GM12878 (cell line): ENCODE data around the gene STAC2. TPM values are rescaled to one million over a fixed set of nuclear protein-coding genes. Genes with fewer than 3 reads are reported as not detected.

ENCODE experiments used
- ATAC-seq: fragments of 200-7000 bp; cut with Tn5 transposase; 3 replicates; pipeline ENCODE4 v1.9.1; 2020; ENCODE audit warnings: mild to moderate bottlenecking, moderate library complexity
- BruUV-seq: library from RNA; stranded (reverse); fragments of 400-500 nt; replicated peaks from 2 replicates; lab custom pipeline; 2021; lab: Mats Ljungman, UMichigan
- CTCF ChIA-PET: fragments of 300-600 bp; sonication (Branson Sonifier 250); formaldehyde crosslinking; extraction: SDS; loops from one replicate; lab custom pipeline; 2021; ENCODE audit warnings: inconsistent platforms; lab: Yijun Ruan, JAX
- POLR2A ChIA-PET: fragments of 350-600 bp; formaldehyde crosslinking; extraction: SDS; loops from one replicate; lab custom pipeline; 2021; ENCODE audit warnings: inconsistent platforms; lab: Charles Lee
- RAD21 ChIA-PET: fragments of 300-600 bp; sonication (Branson Sonifier 250); formaldehyde crosslinking; loops from one replicate; lab custom pipeline; 2023; ENCODE audit warnings: antibody characterized with exemption; ENCODE audit not compliant: unreplicated experiment; lab: Charles Lee
- SMC1A ChIA-PET: fragments of 300-600 bp; sonication (Branson Sonifier 250); formaldehyde crosslinking; loops from one replicate; lab custom pipeline; 2023; ENCODE audit not compliant: unreplicated experiment, uncharacterized antibody; lab: Charles Lee
- DNase-seq: peaks from one replicate; pipeline ENCODE4 v3.0.0-alpha.2; 2011; ENCODE audit warnings: low read depth, low spot score
- FAIRE-seq: peaks from 3 replicates; lab custom pipeline; 2011; peaks lifted over from hg19 to GRCh38; lab: Jason Lieb, UNC
- H2AFZ ChIP-seq: 2 replicates; pipeline ENCODE4 v1.6.0; 2011; ENCODE audit warnings: low read depth, low read length, control low read depth; ENCODE audit not compliant: control insufficient read depth
- H3K27ac ChIP-seq: 2 replicates; pipeline ENCODE4 v1.5.1; 2011; ENCODE audit warnings: control low read depth; ENCODE audit not compliant: control insufficient read depth, insufficient read depth
- H3K27me3 ChIP-seq, 2 experiments: replicated peaks in 1 of 2; 2 replicates each; pipeline versions ENCODE4 v1.6.0 to v1.6.1; 2011; ENCODE audit warnings: low read length in 1 of 2; ENCODE audit not compliant: control insufficient read depth in 2 of 2, insufficient read depth in 2 of 2
- H3K36me3 ChIP-seq, 2 experiments: 2 replicates each; pipeline ENCODE4 v1.5.1; 2011; ENCODE audit warnings: low read length in 1 of 2; ENCODE audit not compliant: control insufficient read depth in 2 of 2, insufficient read depth in 2 of 2
- H3K4me1 ChIP-seq: 2 replicates; pipeline ENCODE4 v1.6.1; 2011; ENCODE audit warnings: mild to moderate bottlenecking, low read length, moderate library complexity, mixed read lengths; ENCODE audit not compliant: control insufficient read depth, insufficient read depth
- H3K4me2 ChIP-seq: 2 replicates; pipeline ENCODE4 v1.6.0; 2011; ENCODE audit warnings: control low read depth; ENCODE audit not compliant: control insufficient read depth, insufficient read depth
- H3K4me3 ChIP-seq: fragments of 200-600 bp; sonication (generic); 2 replicates; pipeline ENCODE4 v1.5.1; 2016
- H3K79me2 ChIP-seq: 2 replicates; pipeline ENCODE4 v1.6.0; 2011; ENCODE audit warnings: low read length; ENCODE audit not compliant: control insufficient read depth, insufficient read depth
- H3K9ac ChIP-seq: 2 replicates; pipeline ENCODE4 v1.8.0; 2011; ENCODE audit warnings: low read length, control low read depth, mixed read lengths; ENCODE audit not compliant: control insufficient read depth, insufficient read depth
- H3K9me3 ChIP-seq: replicated peaks from 3 replicates; pipeline ENCODE4 v1.5.1; 2011; ENCODE audit warnings: mild to moderate bottlenecking, low read length; ENCODE audit not compliant: control insufficient read depth, insufficient read depth
- H4K20me1 ChIP-seq: 2 replicates; pipeline ENCODE4 v1.6.0; 2011; ENCODE audit not compliant: control insufficient read depth, insufficient read depth
- CHD1 ChIP-seq: IDR thresholded peaks from 2 replicates; pipeline ENCODE4 v1.6.1; 2012; ENCODE audit warnings: low read depth, low read length, improper control_type of control experiment
- EED ChIP-seq: sonication (generic); IDR thresholded peaks from 2 replicates; pipeline ENCODE4 v1.6.1; 2016; ENCODE audit warnings: antibody characterized with exemption, low read depth
- FOXM1 ChIP-seq: IDR thresholded peaks from 2 replicates; pipeline ENCODE4 v1.6.1; 2012; ENCODE audit warnings: low read depth, mild to moderate bottlenecking, inconsistent platforms, low read length, moderate library complexity
- GATAD2B ChIP-seq: fragments of 450-650 bp; conservative IDR thresholded peaks from 2 replicates; pipeline ENCODE4 v1.6.1; 2017; ENCODE audit warnings: low read depth, mild to moderate bottlenecking, moderate library complexity
- HDAC2 ChIP-seq: fragments of 200-600 bp; sonication (generic); IDR thresholded peaks from 2 replicates; pipeline ENCODE4 v1.6.1; 2017
- IKZF2 ChIP-seq, 2 experiments: fragments of 450-650 bp; IDR thresholded peaks; 2 replicates each; pipeline ENCODE4 v1.6.1; 2017; ENCODE audit warnings: mild to moderate bottlenecking in 2 of 2, moderate library complexity in 2 of 2
- NFIC ChIP-seq: IDR thresholded peaks from 2 replicates; pipeline ENCODE4 v1.6.1; 2012; ENCODE audit warnings: low read depth, mild to moderate bottlenecking, inconsistent platforms, low read length, moderate library complexity
- NFXL1 ChIP-seq: fragments of 450-650 bp; IDR thresholded peaks from 2 replicates; pipeline ENCODE4 v1.6.1; 2017; ENCODE audit warnings: antibody characterized with exemption, mild to moderate bottlenecking, borderline replicate concordance
- STAT3 ChIP-seq: IDR thresholded peaks from 2 replicates; pipeline ENCODE4 v1.6.1; 2011; ENCODE audit warnings: low read depth, low read length, improper control_type of control experiment
- TARDBP ChIP-seq: IDR thresholded peaks from 2 replicates; pipeline ENCODE4 v1.6.1; 2016; ENCODE audit warnings: borderline replicate concordance
- WRNIP1 ChIP-seq: IDR thresholded peaks from 2 replicates; pipeline ENCODE4 v1.6.1; 2011; ENCODE audit warnings: low read depth, low read length, improper control_type of control experiment, borderline replicate concordance
- ZNF274 ChIP-seq: IDR thresholded peaks from one replicate; pipeline ENCODE4 v1.8.0; 2011; ENCODE audit not compliant: insufficient read length, insufficient read depth
- WGBS: methylation state at CpG from one replicate; pipeline ENCODE4 v1.1.6; 2016; ENCODE audit warnings: low lambda C conversion rate; ENCODE audit not compliant: insufficient replicate concordance, insufficient coverage; ENCODE audit errors: missing lambda C conversion rate; 5-methylcytosine and 5-hydroxymethylcytosine counted together
- in situ Hi-C: fragments of 300-500 bp; cut with MboI; formaldehyde crosslinking; loops from 9 replicates; pipeline ENCODE4 v1.14.3; 2018; ENCODE audit warnings: mixed read lengths
- intact Hi-C: fragments of 100-400 bp; cut with micrococcal nuclease; formaldehyde crosslinking; loops from one replicate; pipeline ENCODE4 v1.14.2; 2022; ENCODE audit not compliant: unreplicated experiment
- polyA plus RNA-seq, 11 experiments: library from polyadenylated mRNA; depleted of rRNA in 4 of 11; unstranded in 6 of 11; stranded (reverse) in 5 of 11; fragments of >200 nt; fragmentation: Nextera tagmentation in 4 of 11; fragmentation: Illumina TruSeq in 1 of 11; extraction: Ambion mirVana in 4 of 11; extraction: Trizol in 1 of 11; gene quantifications; 1 replicate in 1 of 11; 2 replicates in 10 of 11; pipeline versions ENCODE4 v1.2.1 to v1.2.3, GENCODE V29; 2011 to 2016; ENCODE audit warnings: inconsistent platforms in 2 of 11, missing spikeins in 2 of 11, low read depth in 1 of 11
- total RNA-seq, 4 experiments: library from RNA; depleted of rRNA in 3 of 4; stranded (reverse); fragments of >200 nt in 3 of 4; fragmentation: Illumina TruSeq in 1 of 4; extraction: Trizol in 1 of 4; gene quantifications; 2 replicates each; pipeline versions ENCODE4 v1.2.1 to v1.2.3, GENCODE V29; 2013 to 2021
- TF ChIP-seq, protein P1 (sequence below): fragments of 450-650 bp; IDR thresholded peaks from 2 replicates; pipeline ENCODE4 v1.6.1; 2017; ENCODE audit warnings: antibody characterized with exemption, mild to moderate bottlenecking, moderate library complexity
- TF ChIP-seq, protein P2 (sequence below): IDR thresholded peaks from 2 replicates; pipeline ENCODE4 v1.6.1; 2011; ENCODE audit warnings: low read depth, mild to moderate bottlenecking, low read length, moderate library complexity, borderline replicate concordance; ENCODE audit errors: extremely low read depth

STAC2 gene
- total and polyA plus RNA-seq, 10 of the 15 experiments (the other 5 are each of a cell fraction or from before 2014, with no cell fraction given), result 0.04 TPM; not detected in 9

DNA sequence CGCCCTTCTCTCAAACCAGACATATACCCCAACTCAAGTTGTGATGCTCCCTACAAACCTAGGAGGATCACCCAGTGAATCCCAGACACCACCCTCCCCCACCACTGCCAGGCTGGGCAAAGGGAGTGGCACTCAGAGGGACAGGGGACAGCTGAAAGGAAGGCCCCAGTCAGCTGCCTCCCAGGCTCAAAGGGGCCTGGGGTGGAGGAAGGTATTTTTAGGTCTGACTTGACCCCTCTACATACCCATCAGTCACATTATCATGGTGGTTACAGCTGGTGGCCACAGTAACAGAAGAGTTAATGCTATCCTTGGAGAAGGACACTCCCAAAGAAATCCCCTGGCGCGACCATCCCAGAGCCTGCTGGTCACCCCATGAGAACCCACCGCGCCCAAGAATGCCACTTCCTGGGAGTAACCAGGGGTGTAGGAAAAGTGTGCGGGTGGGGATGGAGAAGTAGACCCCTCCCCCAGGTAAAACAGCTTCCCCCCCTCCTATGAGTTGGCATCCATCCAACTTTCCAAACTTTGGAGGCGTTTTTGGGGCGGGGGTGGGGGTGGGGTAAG, 29.4 kb downstream of the STAC2 start:
- RAD21 ChIA-PET, result interaction anchor here (1.1 to 1.4 kb wide), 4 partner anchors 10 to 48 kb away, joined by 3 to 6 read pairs (median 5); no protein-coding TSS in a partner anchor
- in situ Hi-C loops, result no loop called here
- no peak for DNase-seq
- peaks cover 1 to 4% of the 10 kb centered on the region in 2 experiments; a peak in 2 of 4 replicates for H3K36me3 ChIP-seq
- CTCF ChIA-PET, result interaction anchor here (1.5 to 2.5 kb wide), 7 partner anchors 10 to 48 kb away, joined by 5 to 20 read pairs (median 8); no protein-coding TSS in a partner anchor
- H3K27me3 ChIP-seq, result no peaks in the 10 kb centered on the region
- H3K79me2 ChIP-seq, result peaks cover 22% of the 10 kb centered on the region
- no peak for FAIRE-seq
- peaks cover 14% of the 10 kb centered on the region for H3K4me1 ChIP-seq
- H2AFZ ChIP-seq, result no peak overlapping the region
- intact Hi-C loops, result no loop called here
- H4K20me1 ChIP-seq, result no peaks in the 10 kb centered on the region
- peak overlapping the region; percentile 98 for H3K4me3 ChIP-seq
- SMC1A ChIA-PET, result interaction anchor here (0.7 to 1.3 kb wide), 6 partner anchors 10 to 213 kb away, joined by 3 to 6 read pairs (median 3); no protein-coding TSS in a partner anchor
- TF ChIP-seq GATAD2B (no peak), IKZF2 (IDR thresholded peaks at IDR 0.05) (no peak), NFXL1 (no peak), FOXM1 (no peak), NFIC (no peak), EED (no peak), TARDBP (no peak), HDAC2 (no peak), ZNF274 (no peak), WRNIP1 (no peak), STAT3 (no peak), CHD1 (no peak)
- TF ChIP-seq, protein P1, sequence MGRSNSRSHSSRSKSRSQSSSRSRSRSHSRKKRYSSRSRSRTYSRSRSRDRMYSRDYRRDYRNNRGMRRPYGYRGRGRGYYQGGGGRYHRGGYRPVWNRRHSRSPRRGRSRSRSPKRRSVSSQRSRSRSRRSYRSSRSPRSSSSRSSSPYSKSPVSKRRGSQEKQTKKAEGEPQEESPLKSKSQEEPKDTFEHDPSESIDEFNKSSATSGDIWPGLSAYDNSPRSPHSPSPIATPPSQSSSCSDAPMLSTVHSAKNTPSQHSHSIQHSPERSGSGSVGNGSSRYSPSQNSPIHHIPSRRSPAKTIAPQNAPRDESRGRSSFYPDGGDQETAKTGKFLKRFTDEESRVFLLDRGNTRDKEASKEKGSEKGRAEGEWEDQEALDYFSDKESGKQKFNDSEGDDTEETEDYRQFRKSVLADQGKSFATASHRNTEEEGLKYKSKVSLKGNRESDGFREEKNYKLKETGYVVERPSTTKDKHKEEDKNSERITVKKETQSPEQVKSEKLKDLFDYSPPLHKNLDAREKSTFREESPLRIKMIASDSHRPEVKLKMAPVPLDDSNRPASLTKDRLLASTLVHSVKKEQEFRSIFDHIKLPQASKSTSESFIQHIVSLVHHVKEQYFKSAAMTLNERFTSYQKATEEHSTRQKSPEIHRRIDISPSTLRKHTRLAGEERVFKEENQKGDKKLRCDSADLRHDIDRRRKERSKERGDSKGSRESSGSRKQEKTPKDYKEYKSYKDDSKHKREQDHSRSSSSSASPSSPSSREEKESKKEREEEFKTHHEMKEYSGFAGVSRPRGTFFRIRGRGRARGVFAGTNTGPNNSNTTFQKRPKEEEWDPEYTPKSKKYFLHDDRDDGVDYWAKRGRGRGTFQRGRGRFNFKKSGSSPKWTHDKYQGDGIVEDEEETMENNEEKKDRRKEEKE, result no peak
- TF ChIP-seq, protein P2, sequence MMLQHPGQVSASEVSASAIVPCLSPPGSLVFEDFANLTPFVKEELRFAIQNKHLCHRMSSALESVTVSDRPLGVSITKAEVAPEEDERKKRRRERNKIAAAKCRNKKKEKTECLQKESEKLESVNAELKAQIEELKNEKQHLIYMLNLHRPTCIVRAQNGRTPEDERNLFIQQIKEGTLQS, result no peak
- no TSS peak for BruUV-seq
- ATAC-seq, result no peak
- peak overlapping the region; percentile 97 for H3K4me2 ChIP-seq
- no peaks in the 10 kb centered on the region for H3K9me3 ChIP-seq
- H3K27ac ChIP-seq, result peak overlapping the region; percentile 37
- POLR2A ChIA-PET, result interaction anchor here (1.5 to 2.0 kb wide), 2 partner anchors 11 to 13 kb away, joined by 3 to 9 read pairs; no protein-coding TSS in a partner anchor
- 54% methylated on average over 7 of the region's 8 CpGs for WGBS
- peak overlapping the region; percentile 25; the same call in 1 of the 2 replicates for H3K9ac ChIP-seq
